H9 (cell line): ENCODE measurements around the gene CLTCL1. TPM values are rescaled to one million over a fixed set of nuclear protein-coding genes. Genes with fewer than 3 reads are reported as not detected.

ENCODE experiments used
- DNase-seq: peaks from one replicate; pipeline ENCODE4 v3.0.0-alpha.2; 2017
- H2AFZ ChIP-seq: one replicate; pipeline ENCODE4 v1.6.1; 2013; ENCODE audit warnings: mild to moderate bottlenecking, low read length, control low read depth, moderate library complexity
- H2AK5ac ChIP-seq: 2 replicates; pipeline ENCODE4 v1.6.1; 2013; ENCODE audit warnings: low read length, control low read depth, mixed read lengths; ENCODE audit not compliant: insufficient read length
- H2BK120ac ChIP-seq: one replicate; pipeline ENCODE4 v1.6.1; 2013; ENCODE audit warnings: low read depth, mild to moderate bottlenecking, low read length, control low read depth, inconsistent platforms; ENCODE audit not compliant: poor library complexity, severe bottlenecking
- H2BK12ac ChIP-seq: 2 replicates; pipeline ENCODE4 v1.6.1; 2013; ENCODE audit warnings: low read length, control low read depth, mixed read lengths, low read depth; ENCODE audit not compliant: insufficient read length
- H2BK15ac ChIP-seq: 2 replicates; pipeline ENCODE4 v1.6.1; 2013; ENCODE audit warnings: low read depth, low read length, control low read depth
- H2BK20ac ChIP-seq: one replicate; pipeline ENCODE4 v1.6.1; 2013; ENCODE audit warnings: low read depth, mild to moderate bottlenecking, low read length, control low read depth, inconsistent platforms; ENCODE audit not compliant: poor library complexity, severe bottlenecking
- H2BK5ac ChIP-seq: 2 replicates; pipeline ENCODE4 v1.6.1; 2013; ENCODE audit warnings: low read length, control low read depth, mixed read lengths; ENCODE audit not compliant: insufficient read length
- H3K14ac ChIP-seq: 2 replicates; pipeline ENCODE4 v1.6.1; 2013; ENCODE audit warnings: low read length, control low read depth; ENCODE audit not compliant: insufficient read depth
- H3K18ac ChIP-seq: 2 replicates; pipeline ENCODE4 v1.6.1; 2013; ENCODE audit warnings: low read depth, mild to moderate bottlenecking, mixed read lengths, low read length, control low read depth; ENCODE audit not compliant: insufficient read length
- H3K23ac ChIP-seq: 2 replicates; pipeline ENCODE4 v1.6.1; 2013; ENCODE audit warnings: low read length, control low read depth, mixed read lengths, low read depth; ENCODE audit not compliant: insufficient read length
- H3K23me2 ChIP-seq: 2 replicates; pipeline ENCODE4 v1.6.1; 2013; ENCODE audit warnings: low read depth, mild to moderate bottlenecking, mixed read lengths, low read length, control low read depth; ENCODE audit not compliant: insufficient read length, poor library complexity, severe bottlenecking
- H3K27ac ChIP-seq: 2 replicates; pipeline ENCODE4 v1.5.1; 2013; ENCODE audit warnings: low read length, control low read depth, mixed read lengths, low read depth; ENCODE audit not compliant: insufficient read length
- H3K27me3 ChIP-seq: 2 replicates; pipeline ENCODE4 v1.6.1; 2013; ENCODE audit warnings: low read length, control low read depth, inconsistent platforms; ENCODE audit not compliant: insufficient read depth
- H3K4ac ChIP-seq: 2 replicates; pipeline ENCODE4 v1.6.1; 2013; ENCODE audit warnings: low read depth, mild to moderate bottlenecking, control low read depth, inconsistent platforms, low read length, moderate library complexity
- H3K4me1 ChIP-seq: 2 replicates; pipeline ENCODE4 v1.6.1; 2013; ENCODE audit warnings: low read length, control low read depth, inconsistent platforms; ENCODE audit not compliant: insufficient read depth
- H3K4me2 ChIP-seq: 2 replicates; pipeline ENCODE4 v1.6.1; 2013; ENCODE audit warnings: low read length, control low read depth, mixed read lengths; ENCODE audit not compliant: insufficient read length, insufficient read depth
- H3K56ac ChIP-seq: 2 replicates; pipeline ENCODE4 v1.6.1; 2013; ENCODE audit warnings: low read depth, mild to moderate bottlenecking, mixed read lengths, low read length, control low read depth; ENCODE audit not compliant: insufficient read length
- H3K79me1 ChIP-seq: 2 replicates; pipeline ENCODE4 v1.6.1; 2013; ENCODE audit warnings: low read depth, mild to moderate bottlenecking, moderate library complexity, low read length, control low read depth, inconsistent platforms; ENCODE audit not compliant: insufficient read depth, poor library complexity, severe bottlenecking
- H3K79me2 ChIP-seq: 2 replicates; pipeline ENCODE4 v1.6.1; 2013; ENCODE audit warnings: low read length, control low read depth, inconsistent platforms; ENCODE audit not compliant: insufficient read depth
- H3K9ac ChIP-seq: 2 replicates; pipeline ENCODE4 v1.6.1; 2013; ENCODE audit warnings: low read length, control low read depth, mixed read lengths; ENCODE audit not compliant: insufficient read length; ENCODE audit errors: extremely low read depth
- H3K9me3 ChIP-seq: one replicate; pipeline ENCODE4 v1.6.1; 2013; ENCODE audit warnings: low read depth, low read length, inconsistent platforms; ENCODE audit not compliant: control insufficient read depth
- H3T11ph ChIP-seq: one replicate; pipeline ENCODE4 v1.6.1; 2013; ENCODE audit warnings: mild to moderate bottlenecking, low read length, control low read depth, inconsistent platforms
- H4K20me1 ChIP-seq: one replicate; pipeline ENCODE4 v1.6.1; 2013; ENCODE audit not compliant: control insufficient read depth, insufficient read length, insufficient read depth
- H4K5ac ChIP-seq: 2 replicates; pipeline ENCODE4 v1.6.1; 2013; ENCODE audit warnings: low read depth, mild to moderate bottlenecking, mixed read lengths, low read length, control low read depth; ENCODE audit not compliant: insufficient read length
- H4K8ac ChIP-seq: replicated peaks from 2 replicates; pipeline ENCODE4 v1.6.1; 2013; ENCODE audit warnings: low read length, control low read depth, mixed read lengths, low read depth; ENCODE audit not compliant: insufficient read length
- H4K91ac ChIP-seq: 2 replicates; pipeline ENCODE4 v1.6.1; 2013; ENCODE audit warnings: low read depth, mild to moderate bottlenecking, moderate library complexity, mixed read lengths, low read length, control low read depth; ENCODE audit not compliant: insufficient read length
- H3K27ac Mint-ChIP-seq, 3 experiments: 2 replicates in 2 of 3; 3 replicates in 1 of 3; pipeline ENCODE4 v1.8.0; 2020 to 2021; ENCODE audit warnings: mixed read lengths in 3 of 3, mild to moderate bottlenecking in 1 of 3, moderate library complexity in 1 of 3
- H3K27me3 Mint-ChIP-seq: 2 replicates; pipeline ENCODE4 v1.8.0; 2021; ENCODE audit warnings: low read depth, mild to moderate bottlenecking, moderate library complexity, mixed read lengths
- H3K36me3 Mint-ChIP-seq, 3 experiments: 2 replicates in 2 of 3; 3 replicates in 1 of 3; pipeline ENCODE4 v1.8.0; 2020 to 2021; ENCODE audit warnings: low read depth in 3 of 3, mixed read lengths in 3 of 3; ENCODE audit not compliant: insufficient read depth in 1 of 3
- H3K4me1 Mint-ChIP-seq, 2 experiments: 2 replicates each; pipeline ENCODE4 v1.8.0; 2020; ENCODE audit warnings: mixed read lengths in 2 of 2
- H3K4me3 Mint-ChIP-seq, 2 experiments: 2 replicates in 1 of 2; 3 replicates in 1 of 2; pipeline ENCODE4 v1.8.0; 2020 to 2021; ENCODE audit warnings: mild to moderate bottlenecking in 2 of 2, mixed read lengths in 2 of 2, moderate library complexity in 1 of 2
- H3K9me3 Mint-ChIP-seq, 2 experiments: 2 replicates in 1 of 2; 3 replicates in 1 of 2; pipeline ENCODE4 v1.8.0; 2020; ENCODE audit warnings: mild to moderate bottlenecking in 2 of 2, mixed read lengths in 2 of 2, moderate library complexity in 1 of 2
- WGBS: extraction: QIAGEN DNeasy Blood & Tissue Kit; methylation state at CpG from one replicate; pipeline ENCODE4 v1.1.7; 2013; ENCODE audit warnings: missing lambda C conversion rate, low lambda C conversion rate, mixed read lengths; ENCODE audit not compliant: insufficient read length; ENCODE audit errors: extremely low coverage; 5-methylcytosine and 5-hydroxymethylcytosine counted together
- total RNA-seq: library from RNA; stranded (reverse); gene quantifications from 2 replicates; pipeline ENCODE4 v1.2.1, GENCODE V29; 2021
- TF ChIP-seq, protein P1 (sequence below): fragments of 200-600 bp; sonication (generic); conservative IDR thresholded peaks from 3 replicates; pipeline ENCODE4 v1.8.0; 2021; ENCODE audit warnings: antibody characterized with exemption, mild to moderate bottlenecking

CLTCL1 gene
- total RNA-seq, 1 experiment from 2014 or later, result 11.1 TPM

DNA sequence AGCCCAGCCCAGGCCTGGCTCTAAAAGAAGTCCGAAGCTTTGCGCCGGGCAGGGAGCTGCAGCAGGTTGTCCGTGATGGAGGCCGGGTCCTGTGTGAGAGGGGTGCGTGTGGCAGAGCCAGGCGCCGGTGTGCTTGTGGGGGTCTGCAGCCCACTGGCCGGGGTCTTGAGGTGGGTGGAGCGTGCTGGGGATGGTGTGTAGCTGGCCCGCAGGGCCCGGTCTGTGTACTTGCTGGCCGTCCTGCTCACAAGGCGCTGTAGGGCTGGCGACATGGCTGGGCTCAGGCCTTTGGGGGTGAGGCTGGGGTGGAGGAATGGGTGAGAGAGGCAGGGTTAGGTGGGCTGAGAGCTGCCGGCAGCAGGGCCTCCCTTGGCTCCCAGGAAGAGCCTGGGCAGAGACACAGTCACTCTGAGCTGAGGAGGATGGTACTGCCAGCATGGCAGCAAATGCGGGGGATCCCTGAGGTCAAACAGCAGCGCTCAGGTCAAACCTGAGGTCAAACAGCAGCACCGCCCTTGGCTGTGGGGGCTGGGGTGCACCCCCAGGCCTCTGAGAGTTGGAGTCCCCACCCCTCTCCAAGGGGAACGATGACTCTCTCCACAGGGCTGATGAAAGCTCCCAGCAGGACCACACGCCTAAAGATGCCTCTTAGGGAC lies 157.2 kb downstream of the CLTCL1 start:
- Mint-ChIP-seq H3K4me3 (no peak overlapping the region), H3K36me3 (peaks cover 18 to 66% (median 47%) of the 10 kb centered on the region in 3 experiments), H3K27ac (no peak overlapping the region), H3K4me1 (no peaks in the 10 kb centered on the region; a peak in 1 of 4 replicates), H3K9me3 (no peaks in the 10 kb centered on the region), H3K27me3 (no peaks in the 10 kb centered on the region)
- no peak for DNase-seq
- Histone ChIP-seq H3K79me1 (no peaks in the 10 kb centered on the region), H4K5ac (no peak overlapping the region), H3K4ac (no peak overlapping the region), H2AK5ac (no peak overlapping the region), H2AFZ (no peak overlapping the region), H3K79me2 (no peaks in the 10 kb centered on the region), H2BK20ac (no peak overlapping the region), H3K4me1 (no peaks in the 10 kb centered on the region), H4K91ac (no peak overlapping the region), H3K27me3 (no peaks in the 10 kb centered on the region), H2BK5ac (no peak overlapping the region), H3T11ph (no peak overlapping the region), H3K27ac (no peak overlapping the region), H2BK12ac (no peak overlapping the region), H3K4me2 (no peak overlapping the region), H3K23ac (no peak overlapping the region), H3K18ac (no peak overlapping the region), H2BK15ac (no peak overlapping the region), H3K56ac (no peak overlapping the region), H3K9me3 (no peaks in the 10 kb centered on the region), H3K9ac (no peak overlapping the region), H4K8ac (no peak overlapping the region), H2BK120ac (no peak overlapping the region), H3K14ac (no peak overlapping the region), H4K20me1 (no peaks in the 10 kb centered on the region), H3K23me2 (no peaks in the 10 kb centered on the region)
- WGBS, result no CpG with 5 or more reads among the region's 21 CpGs
- TF ChIP-seq, protein P1, sequence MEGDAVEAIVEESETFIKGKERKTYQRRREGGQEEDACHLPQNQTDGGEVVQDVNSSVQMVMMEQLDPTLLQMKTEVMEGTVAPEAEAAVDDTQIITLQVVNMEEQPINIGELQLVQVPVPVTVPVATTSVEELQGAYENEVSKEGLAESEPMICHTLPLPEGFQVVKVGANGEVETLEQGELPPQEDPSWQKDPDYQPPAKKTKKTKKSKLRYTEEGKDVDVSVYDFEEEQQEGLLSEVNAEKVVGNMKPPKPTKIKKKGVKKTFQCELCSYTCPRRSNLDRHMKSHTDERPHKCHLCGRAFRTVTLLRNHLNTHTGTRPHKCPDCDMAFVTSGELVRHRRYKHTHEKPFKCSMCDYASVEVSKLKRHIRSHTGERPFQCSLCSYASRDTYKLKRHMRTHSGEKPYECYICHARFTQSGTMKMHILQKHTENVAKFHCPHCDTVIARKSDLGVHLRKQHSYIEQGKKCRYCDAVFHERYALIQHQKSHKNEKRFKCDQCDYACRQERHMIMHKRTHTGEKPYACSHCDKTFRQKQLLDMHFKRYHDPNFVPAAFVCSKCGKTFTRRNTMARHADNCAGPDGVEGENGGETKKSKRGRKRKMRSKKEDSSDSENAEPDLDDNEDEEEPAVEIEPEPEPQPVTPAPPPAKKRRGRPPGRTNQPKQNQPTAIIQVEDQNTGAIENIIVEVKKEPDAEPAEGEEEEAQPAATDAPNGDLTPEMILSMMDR, result no peak
